Hematopoietic multipotent progenitor cell treated with erythropoietin and hydrocortisone succinate and interleukin-3 and kit ligand, for 15 days (in vitro differentiated cells): Measurements from ENCODE around the gene CCDC177.

Experiments
- DNase-seq: peaks from one replicate; pipeline ENCODE4 v3.0.0-alpha.2; 2015; ENCODE audit warnings: low spot score

Gene CCDC177

DNA sequence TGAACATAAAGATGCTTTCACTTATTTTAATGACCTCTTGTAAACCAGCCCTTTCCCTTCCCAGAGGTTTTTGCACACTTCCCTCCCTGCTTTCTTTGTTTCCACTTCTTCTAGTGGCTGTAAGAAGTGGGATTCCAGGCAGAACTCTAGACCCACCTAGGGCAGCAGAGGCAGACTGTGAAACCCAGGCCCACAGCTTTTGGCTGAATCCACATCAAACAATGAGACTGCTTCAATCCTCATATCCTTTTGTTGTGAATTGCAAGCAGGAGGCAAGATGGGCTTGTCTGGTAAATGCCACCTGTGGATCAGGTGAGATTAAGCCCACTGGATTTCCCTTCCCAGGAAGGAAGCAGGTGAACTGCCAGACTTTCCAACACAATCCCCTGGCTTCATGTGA, 12.8 kb downstream of the CCDC177 start:
- no peak for DNase-seq

DNA sequence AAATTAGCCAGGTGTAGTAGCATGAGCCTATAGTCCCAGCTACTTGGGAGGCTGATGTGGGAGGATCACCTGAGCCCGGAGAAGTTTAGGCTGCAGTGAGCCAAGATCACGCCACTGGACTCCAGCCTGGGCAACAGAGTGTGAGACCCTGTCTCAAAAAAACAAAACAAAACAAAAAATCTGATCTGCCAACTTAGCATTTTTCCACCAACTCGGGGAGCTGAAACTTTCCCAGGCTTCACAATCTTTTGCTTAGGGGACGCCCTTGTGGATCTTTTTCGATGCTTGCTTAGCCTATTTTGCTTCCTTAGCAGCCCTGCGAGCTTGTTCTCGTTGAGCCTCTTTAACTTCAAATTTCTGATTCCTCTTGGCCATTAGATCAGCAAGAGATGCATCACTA, 13.8 kb downstream of the CCDC177 start:
- no peak for DNase-seq

DNA sequence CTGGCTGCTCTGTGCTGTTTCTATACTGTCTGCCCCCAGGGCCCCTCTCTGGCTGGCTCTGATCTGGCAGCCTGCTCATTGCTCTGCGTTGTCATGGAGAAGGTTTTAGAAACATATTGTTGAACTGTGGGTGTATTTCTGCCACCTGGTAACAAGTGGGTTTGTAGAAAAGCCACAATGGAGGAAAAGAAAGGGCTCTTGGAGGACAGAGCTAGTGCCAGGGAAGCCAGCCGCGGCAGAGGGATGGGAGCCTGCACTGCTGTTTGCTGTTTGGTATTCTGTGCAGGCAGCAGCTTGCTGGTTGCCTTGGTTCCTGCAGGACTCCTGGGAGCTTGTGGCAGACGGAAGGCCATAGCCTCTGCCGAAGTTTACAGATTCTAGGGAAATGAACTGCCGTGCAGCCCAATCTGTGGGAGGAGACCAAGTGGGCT, 15.1 kb downstream of the CCDC177 start:
- DNase-seq: no peak

DNA sequence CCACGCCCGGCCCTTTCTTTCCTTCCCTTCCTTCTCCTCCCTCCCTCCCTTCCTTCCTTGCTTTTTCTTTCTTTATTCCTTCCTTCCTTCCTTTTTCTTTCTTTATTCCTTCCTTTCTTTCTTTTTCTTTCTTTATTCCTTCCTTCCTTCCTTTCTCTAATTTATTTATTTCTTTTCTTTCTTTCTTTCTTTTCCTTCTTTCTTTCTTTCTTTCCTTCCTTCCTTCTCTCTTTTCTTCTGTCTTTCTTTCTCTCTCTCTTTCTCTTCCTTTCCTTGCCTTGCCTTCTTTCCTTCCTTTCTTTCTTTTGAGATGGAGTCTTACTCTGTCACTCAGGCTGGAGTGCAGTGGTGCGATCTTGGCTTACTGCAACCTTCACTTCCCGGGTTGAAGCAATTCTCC, 15.9 kb downstream of the CCDC177 start:
- DNase-seq: no peak

DNA sequence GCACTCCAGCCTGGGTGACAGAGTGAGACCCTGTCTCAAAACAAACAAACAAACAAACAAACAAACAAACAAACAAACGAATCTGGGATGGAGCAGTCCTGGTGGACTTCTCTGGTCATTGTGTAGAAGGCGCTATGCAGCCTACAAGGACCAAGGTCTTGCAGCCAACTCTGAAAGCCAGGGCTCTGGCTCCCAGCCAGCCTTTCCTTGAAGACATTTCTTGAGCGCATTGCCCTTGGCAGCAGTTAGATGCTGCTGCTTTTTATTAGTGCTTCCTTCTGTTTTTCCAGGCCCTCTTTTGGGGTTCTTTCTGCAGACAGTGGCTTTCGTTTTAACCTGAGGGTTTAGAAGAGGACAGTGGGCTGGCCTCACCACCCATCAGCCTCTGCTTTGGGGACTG, 20.2 kb downstream of the CCDC177 start:
- no peak for DNase-seq

DNA sequence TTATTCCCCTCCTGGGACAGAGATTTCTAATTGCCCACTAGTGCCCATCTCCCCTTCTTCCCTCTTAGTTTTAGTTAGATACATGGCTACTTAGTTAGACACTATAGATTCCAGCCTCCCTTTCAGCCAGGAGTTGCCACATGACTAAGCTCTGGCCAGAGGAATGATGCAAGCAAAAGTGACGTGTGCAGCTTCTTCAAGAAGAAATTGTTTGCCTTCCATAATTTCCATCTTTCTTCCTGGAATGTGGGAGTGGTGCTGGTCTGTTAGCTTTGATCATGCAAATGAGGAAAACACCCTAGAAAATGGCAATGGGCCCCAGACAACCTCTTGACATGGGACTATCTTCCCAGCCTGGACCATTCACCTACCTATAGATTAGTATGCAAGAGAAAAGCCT, 21.4 kb downstream of the CCDC177 start:
- no peak for DNase-seq

DNA sequence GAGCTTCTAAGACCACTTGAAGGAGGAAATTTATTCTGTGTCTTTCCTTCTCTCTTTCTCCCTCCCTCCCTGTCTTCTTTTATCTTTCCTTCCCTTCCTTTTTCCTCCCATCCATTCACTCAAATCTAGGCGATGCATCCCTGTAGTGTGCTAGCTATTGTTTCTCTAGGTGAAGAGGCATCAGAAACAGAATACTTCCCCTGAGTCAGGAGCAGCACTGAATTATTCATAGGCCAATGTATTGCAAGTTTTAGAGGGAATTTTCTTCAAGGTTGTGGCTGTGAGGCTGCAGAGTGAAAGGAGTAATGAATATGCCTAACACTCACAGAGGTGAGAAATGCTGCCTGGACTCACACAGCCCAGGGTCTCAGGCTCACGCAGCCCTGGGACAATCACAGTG, 23.2 kb downstream of the CCDC177 start:
- DNase-seq: no peak

DNA sequence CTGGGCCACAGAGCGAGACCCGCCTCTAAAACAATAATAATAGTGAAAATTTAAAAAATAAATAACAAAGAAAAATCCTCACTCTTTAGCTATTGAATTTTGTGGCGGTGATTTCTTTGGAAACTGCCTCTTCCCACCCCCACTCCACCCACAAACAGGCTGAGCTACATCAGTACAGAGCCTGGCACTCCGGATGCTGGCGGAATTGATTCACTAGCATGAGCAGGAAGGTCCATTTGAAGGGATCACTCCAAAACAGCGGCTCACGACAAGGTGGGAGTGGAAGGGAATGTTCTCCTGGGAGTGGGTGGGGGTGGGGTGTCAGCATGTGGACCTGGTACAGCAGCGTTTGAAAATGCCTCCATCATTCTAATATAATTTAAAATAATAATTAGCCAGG, 26.1 kb downstream of the CCDC177 start:
- no peak for DNase-seq

DNA sequence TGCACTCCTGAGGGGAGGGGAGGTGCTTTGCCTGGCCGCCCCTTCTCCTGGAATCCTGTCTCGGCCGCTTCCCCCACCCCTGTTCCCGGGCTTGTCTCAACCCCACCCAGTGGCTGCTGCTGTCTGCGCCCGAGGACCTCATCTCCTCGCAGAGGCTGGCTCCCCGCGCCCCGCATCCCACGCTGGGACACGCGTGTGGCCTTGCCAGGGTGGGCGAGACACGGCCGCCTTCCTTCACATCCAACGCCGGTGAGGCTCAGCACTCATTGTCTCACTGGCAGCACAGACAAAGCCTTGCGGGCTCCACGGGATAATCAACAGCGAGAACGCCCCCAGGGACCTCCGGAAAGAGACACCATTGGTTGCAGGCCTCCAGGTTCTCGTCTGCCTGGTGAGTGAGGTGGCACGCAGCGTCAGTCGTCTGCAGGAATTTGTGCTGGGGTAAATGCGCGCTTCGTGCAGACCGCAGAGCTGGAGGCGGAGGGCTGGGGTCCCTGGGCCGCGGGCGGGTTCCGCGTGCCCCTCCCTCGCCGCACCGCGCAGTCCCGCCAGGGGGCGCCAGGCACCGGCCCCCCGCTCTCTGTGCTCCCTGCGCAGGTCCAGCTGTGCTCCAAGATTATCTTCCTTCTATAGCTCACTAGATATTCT, 26.8 kb downstream of the CCDC177 start:
- DNase-seq: no peak

DNA sequence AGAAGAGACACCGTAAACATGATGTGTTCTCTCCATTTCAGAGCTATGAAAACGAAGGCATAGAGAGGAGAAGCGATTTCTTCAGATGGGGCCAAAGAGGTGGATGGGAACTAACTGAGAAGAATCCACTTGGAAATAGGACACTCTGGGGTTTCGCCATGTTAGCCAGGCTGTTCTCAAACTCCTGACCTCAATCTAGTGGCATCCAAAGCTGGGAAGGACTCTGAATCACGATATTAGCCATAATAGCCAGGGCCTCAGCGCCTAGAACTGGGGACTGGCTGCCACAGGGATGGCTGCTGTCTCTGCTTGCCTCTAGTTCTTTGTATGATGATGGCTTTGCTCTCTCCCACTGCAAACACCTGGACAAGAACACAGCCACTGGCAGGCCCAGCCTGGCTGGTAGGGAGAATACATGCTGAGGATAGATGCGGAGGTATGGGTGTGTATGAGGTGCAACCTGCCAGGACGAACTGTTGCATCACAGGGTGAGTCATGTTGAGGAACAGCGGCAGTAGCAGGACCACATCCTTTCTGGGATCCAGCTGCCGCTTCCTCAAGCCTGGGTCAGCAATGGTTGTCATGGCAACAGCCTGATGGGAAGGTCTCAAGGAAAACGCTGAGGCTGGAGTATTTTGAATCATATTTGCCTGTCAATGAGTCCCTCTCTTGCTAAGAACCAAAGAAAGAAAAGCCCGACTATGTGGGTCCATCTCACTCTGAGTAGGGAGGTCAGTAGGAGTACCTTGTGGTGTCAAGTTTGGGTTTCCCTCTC, 31.1 kb downstream of the CCDC177 start:
- DNase-seq: no peak

DNA sequence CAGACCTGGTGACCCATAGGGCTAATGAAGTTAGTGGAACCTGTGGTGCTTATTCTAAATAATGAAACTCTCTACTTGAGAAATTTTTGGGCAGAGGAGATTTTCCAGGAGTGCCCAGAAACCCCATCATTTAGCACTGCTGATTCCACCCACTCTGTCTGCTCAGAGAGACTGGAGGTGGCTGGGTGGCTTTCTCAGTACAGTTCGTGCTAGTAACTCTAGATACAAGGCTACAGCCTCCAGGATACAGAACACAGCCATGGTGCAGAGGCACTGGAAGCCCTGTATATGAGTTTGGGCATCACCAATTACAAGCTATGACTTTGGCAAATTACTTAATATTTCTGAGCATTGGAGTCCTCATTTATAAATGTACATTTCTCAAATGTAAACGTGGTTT, 32.4 kb downstream of the CCDC177 start:
- DNase-seq: no peak

DNA sequence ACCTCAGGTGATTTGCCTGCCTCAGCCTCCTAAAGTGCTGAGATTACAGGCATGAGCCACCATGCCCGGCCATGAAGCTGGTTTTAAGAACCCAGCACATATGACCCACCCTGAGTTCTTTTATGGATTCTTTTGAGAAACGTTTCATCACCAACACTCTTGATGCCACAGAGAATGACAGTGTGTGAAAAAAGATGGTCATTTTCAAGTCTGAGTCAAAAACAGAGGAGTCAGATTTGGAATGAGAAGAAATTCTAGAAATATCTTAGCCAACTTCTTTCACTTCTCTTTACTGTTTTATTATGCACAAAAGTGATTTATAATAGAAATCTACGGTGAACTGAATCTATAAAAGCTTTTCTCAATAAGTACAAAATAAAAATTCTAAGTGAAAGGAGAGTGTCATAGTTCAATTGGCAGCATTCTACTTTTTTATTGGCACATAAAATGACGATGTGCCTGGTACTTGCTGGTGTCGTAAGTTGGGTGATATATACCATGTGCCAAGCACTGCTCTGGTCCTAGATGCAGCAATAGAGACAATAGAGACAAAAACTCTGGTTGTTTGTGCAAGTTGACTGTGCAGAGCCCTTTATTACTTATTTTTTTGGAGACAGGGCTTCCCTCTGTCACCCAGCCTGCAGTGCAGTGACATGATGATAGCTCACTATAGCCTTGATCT, 33.9 kb downstream of the CCDC177 start:
- DNase-seq: no peak

DNA sequence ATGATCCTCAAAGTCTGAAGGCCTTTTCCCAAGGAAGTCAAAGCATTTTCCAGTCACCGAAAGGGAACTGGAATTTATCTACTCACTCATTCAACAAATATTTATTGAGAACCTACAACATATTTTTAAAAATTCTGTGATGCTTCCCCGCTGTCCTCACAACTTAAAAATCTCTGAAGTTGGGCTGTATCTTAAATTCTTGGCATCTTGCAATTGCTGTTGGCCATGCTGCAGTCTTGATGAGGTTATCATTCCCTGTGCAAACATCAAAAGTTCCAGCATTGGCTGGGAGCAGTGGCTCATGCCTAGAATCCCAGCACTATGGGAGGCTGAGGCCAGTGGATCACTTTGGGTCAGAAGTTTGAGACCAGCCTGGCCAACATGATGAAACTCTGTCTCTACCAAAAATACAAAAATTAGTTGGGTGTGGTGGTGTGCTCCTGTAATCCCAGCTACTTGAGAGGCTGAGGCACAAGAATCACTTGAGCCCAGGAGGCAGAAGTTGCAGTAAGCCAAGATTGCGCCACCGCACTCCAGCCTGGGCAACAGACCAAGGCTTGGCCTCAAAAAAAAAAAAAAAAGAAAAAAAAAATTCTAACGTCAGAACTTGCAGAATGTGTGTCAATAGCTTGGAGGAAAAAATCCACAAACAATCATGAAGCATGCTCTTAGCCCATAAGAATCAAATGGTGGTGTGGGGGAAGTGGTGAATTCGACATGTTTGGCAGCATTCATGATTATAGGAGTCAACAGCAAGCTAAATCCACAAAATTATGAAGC, 34.9 kb downstream of the CCDC177 start:
- DNase-seq: no peak

DNA sequence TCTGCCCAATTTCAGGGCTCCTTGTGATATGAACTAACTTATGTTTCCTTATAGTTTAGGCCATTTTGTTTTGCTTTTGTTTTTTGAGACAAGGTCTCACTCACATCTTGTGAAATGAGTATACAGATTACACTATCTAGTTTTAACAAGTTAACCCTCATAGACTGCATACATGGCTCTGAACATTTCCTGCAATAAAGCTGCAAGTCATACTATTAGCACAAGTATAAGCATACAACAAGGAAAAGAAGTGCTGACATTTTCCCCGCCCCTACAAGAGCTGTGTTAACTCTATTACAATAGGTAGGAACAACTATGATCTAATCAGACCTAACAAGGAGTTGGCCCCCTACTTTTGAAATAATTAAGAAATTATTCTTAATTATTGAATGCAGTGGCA, 35.9 kb downstream of the CCDC177 start:
- DNase-seq: no peak

DNA sequence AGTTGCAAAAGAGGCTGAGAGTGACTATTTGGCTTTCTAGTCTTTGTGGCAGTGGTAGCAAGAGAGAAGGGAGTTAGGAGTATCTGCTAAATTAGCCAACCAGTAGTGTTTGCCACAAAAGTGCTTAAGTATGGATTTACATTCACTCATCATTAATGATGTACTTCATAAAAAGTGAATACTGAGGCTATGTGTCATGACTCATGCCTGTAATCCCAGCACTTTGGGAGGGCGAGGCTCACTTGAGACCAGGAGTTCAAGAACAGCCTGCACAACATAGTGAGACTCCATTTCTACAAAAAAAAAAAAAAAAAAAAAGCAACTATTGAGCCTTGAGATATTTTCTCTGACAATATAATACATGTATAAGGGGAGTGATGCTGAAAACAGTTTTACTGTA, 36.8 kb downstream of the CCDC177 start:
- DNase-seq: no peak

DNA sequence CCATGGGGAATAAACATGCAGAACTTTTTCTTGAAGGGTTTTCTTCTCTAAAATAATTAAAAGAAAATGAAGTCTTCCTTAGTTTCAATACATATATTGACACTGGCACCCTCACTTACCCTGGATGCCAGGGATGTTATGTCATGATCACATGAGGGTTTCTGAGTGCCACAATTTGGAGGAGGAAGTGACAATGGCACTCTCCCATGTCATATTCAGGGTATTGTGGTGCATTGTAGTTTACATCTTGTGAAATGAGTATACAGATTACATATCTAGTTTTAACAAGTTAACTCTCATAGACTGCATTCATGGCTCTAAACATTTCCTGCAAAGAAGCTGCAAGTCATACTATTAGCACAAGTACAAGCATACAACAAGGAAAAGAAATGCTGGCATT, 37.7 kb downstream of the CCDC177 start:
- DNase-seq: no peak

DNA sequence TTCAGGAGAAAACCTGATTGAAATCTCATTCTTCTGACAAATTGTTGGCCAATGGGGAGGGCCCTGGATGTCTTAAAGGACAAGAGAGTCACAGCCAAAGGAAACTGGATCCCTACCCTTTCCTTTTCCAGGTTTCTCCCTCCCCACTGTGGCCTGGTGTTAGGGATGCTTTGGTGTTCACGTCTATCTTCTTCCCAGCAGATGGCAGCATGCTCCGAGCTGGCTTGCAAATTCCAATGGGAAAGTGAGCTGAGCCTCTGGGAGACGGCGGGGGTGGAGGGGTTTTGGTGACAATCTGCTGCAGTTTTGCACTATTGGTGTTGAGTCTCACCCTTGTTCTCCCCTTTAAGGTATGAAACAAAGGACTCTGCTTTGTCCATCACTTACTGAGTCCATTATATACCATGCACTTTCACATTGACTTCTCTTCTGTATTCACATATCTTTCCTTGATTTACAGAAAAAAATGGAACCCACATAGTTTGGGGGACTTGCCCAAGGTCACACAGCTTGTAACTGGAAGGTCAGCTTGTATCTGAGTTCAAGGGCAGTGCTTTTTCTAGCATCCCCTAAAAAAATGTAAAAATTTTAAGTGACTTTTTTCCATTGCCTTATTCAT, 39.3 kb downstream of the CCDC177 start:
- no peak for DNase-seq

DNA sequence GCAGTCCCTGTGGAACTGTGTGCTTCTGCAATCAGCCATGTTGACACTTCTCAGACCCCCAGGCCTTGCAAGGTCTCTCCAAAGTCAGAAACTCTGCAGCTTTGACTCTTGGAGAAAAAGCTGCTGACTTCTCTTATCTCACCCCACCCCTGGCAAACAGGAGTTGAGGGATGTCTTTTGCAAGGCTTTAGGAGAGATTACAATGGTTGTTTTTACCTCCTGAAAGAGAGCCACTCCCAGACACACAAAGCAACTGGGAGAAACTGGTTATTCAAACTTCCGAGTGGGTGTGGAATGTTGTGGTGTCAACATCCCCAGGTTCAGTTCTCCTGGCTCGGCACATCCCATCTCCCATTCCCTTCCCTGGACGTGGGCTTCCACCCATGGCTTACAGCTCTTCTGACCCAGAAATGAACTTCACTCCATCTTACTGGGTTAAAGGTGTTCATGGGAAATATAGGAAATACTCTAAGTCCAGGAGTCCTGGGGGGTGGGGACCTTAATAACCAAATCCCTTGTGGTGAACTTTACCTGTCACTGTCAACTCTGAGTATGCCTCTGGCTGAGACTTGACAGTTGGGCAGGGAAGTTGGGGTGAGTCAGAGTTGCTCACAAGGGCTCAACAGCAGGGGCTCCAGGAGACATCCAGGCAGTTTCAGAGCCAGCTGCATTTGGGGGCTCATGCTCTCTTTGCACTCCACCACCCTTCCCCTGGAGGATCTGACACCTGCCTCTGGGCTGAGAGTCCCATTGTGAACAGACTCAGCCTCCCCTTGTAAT, 41.9 kb downstream of the CCDC177 start:
- DNase-seq: no peak

DNA sequence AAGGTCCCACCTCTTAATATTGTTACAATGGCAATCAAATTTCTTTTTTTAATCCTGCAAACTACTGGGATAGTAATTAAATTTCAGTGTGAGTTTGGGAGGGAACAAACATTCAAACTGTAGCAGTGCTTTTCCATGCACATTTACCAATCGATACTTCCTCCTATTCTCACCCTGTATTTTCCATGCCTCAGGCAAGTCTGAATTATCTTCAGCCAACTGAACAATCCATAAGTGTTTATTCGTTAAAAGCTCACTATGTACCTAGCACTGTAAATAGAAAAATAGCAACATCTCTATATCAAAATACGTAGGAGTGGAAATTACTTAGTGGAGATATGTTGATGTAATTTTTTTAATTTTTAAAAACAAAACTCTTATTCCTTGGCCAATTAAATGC, 43.5 kb downstream of the CCDC177 start:
- no peak for DNase-seq

DNA sequence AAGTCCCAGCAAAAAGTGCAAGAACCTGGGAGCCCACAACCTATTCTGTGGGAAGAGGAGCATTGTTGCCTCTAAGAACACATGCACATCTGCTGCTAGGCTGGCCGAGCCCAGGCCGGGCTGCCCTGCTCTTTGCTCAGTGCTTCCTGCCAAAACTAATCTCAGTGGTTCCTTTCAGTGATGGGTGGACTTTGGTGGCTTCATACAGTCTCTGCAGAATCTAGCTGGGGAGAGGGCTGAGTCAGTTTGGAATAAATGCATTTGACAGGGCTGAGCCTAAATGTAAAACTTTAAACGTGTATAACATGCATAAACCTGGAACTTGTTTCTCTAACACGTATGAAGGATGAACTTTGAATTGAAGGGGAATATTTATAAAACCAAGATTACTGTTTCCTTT, 44.6 kb downstream of the CCDC177 start:
- DNase-seq: no peak

DNA sequence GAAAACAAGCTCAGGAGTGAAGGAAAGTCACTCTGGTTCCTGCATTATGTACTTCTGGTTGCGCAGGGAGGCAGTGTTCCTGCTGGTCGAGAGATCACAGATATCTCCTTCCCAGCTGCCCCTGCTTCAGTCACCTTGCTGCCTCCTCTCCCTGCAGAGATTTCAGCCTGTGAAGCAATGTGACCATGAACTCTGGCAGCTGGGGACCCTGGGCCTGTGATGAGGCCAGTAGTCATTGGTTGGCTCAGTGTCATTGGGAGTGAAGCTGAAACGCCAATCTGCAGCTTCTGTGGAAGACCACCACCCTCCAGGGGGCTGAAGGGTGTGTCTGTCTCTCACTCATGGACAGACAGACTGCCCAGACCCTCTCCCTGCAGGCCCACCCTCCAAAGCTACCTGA, 45.1 kb downstream of the CCDC177 start:
- no peak for DNase-seq
